AG04450 (cell line): ENCODE data around the gene GYG1. TPM values are rescaled to one million over a fixed set of nuclear protein-coding genes. Genes with fewer than 3 reads are reported as not detected.

Experiments
- CTCF ChIA-PET: fragments of 300-600, 350-600 bp; formaldehyde crosslinking; extraction: SDS; loops from one replicate; lab custom pipeline; 2022; ENCODE audit warnings: antibody characterized with exemption, inconsistent platforms; lab: Charles Lee
- POLR2A ChIA-PET: fragments of 350-600 bp; formaldehyde crosslinking; extraction: SDS; loops from one replicate; lab custom pipeline; 2021; ENCODE audit warnings: antibody characterized with exemption, inconsistent platforms; lab: Yijun Ruan, JAX
- DNase-seq: peaks from one replicate; pipeline ENCODE4 v3.0.0-alpha.2; 2011; ENCODE audit warnings: low read depth, low spot score
- H3K27ac ChIP-seq: one replicate; pipeline ENCODE4 v1.5.1; 2012; ENCODE audit warnings: low read depth, low read length, control low read depth
- H3K27me3 ChIP-seq: one replicate; pipeline ENCODE4 v1.6.0; 2012; ENCODE audit warnings: low read length; ENCODE audit not compliant: control insufficient read depth, insufficient read depth
- H3K4me3 ChIP-seq: 2 replicates; pipeline ENCODE4 v1.5.1; 2011; ENCODE audit warnings: mild to moderate bottlenecking, low read depth, low read length, control low read depth
- H3K9me3 ChIP-seq: 2 replicates; pipeline ENCODE4 v1.5.1; 2012; ENCODE audit warnings: low read length; ENCODE audit not compliant: control insufficient read depth, insufficient read depth
- polyA plus RNA-seq: library from polyadenylated mRNA; depleted of rRNA; stranded (reverse); fragments of >200 nt; gene quantifications from 2 replicates; pipeline ENCODE4 v1.2.3, GENCODE V29; 2011; rRNA removed
- TF ChIP-seq, protein P1 (sequence below): IDR thresholded peaks from 2 replicates; pipeline ENCODE4 v1.5.1; 2011; ENCODE audit warnings: low read depth, low read length, control low read depth, inconsistent platforms

Gene GYG1
- polyA plus RNA-seq, 1 experiment = 75.2 TPM

DNA sequence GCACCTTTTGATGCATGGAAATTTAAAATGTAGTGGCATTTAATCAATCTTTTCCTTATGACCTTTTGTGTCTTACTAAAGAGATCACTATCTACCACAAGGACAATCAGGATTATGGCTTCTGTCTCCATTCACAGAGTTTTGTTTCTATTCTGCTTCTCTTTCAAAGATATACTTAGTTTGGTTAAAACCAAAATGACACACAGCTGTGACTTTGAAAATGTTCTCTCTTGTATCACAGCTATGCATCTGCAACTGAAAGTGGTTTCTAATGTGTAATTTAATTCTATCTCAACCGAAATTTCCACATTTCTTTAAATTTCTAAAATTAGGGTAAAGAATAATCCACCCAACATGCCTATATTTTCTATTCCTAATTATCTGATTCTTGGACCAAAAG is 67.3 kb downstream of the GYG1 start:
- Histone ChIP-seq H3K27ac (no peak overlapping the region), H3K9me3 (no peaks in the 10 kb centered on the region), H3K4me3 (no peak overlapping the region), H3K27me3 (no peaks in the 10 kb centered on the region)
- CTCF ChIA-PET = no interaction called here
- TF ChIP-seq, protein P1, sequence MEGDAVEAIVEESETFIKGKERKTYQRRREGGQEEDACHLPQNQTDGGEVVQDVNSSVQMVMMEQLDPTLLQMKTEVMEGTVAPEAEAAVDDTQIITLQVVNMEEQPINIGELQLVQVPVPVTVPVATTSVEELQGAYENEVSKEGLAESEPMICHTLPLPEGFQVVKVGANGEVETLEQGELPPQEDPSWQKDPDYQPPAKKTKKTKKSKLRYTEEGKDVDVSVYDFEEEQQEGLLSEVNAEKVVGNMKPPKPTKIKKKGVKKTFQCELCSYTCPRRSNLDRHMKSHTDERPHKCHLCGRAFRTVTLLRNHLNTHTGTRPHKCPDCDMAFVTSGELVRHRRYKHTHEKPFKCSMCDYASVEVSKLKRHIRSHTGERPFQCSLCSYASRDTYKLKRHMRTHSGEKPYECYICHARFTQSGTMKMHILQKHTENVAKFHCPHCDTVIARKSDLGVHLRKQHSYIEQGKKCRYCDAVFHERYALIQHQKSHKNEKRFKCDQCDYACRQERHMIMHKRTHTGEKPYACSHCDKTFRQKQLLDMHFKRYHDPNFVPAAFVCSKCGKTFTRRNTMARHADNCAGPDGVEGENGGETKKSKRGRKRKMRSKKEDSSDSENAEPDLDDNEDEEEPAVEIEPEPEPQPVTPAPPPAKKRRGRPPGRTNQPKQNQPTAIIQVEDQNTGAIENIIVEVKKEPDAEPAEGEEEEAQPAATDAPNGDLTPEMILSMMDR = no peak
- POLR2A ChIA-PET = no interaction called here
- no peak for DNase-seq

DNA sequence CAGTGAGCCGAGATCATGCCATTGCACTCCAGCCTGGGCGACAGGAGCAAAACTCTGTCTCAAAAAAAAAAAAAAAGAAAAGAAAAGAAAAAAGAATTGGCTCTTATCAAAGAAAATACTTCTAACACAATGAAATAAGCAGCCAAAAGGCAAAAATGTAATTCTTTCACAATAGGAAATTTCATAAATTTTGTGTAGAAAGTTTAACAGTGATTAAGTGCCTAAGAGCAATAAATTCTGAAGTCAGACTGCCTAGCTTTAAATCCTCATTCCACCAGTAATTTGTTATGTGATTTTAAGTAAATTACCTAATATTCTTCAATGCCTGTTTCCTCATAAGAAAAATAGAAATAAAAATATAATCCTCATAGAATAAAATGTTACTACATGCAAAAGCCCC is 70.4 kb downstream of the GYG1 start:
- POLR2A ChIA-PET = interaction anchor here (0.7 kb wide), 1 partner anchor 96 kb away, joined by 3 read pairs; no protein-coding TSS in a partner anchor
- no peak overlapping the region for H3K4me3 ChIP-seq
- CTCF ChIA-PET = no interaction called here
- H3K9me3 ChIP-seq = no peaks in the 10 kb centered on the region
- no peak overlapping the region for H3K27ac ChIP-seq
- TF ChIP-seq, protein P1 = no peak
- no peak for DNase-seq
- H3K27me3 ChIP-seq = no peaks in the 10 kb centered on the region

DNA sequence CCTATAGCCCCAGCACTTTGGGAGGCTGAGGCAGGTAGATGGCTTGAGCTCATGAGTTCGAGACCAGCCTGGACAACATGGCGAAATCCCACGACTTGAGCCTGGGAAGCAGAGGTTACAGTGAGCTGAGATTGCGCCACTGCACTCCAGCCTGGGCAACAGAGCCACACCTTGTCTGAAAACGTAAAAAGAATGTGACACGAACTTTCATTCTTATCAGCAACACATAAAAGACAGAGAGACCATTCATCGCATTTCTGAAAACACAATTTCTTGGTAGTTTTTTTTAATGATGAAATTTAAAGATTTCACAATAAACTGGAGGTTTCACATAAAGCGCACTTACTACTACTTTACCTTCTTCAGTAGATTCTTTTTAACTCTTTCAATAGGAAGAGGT is 76.5 kb downstream of the GYG1 start:
- ChIA-PET POLR2A (no interaction called here), CTCF (no interaction called here)
- TF ChIP-seq, protein P1 = no peak
- DNase-seq = no peak
- no peak overlapping the region for H3K27ac ChIP-seq
- no peak overlapping the region for H3K4me3 ChIP-seq
- H3K9me3 ChIP-seq = no peaks in the 10 kb centered on the region
- H3K27me3 ChIP-seq = no peaks in the 10 kb centered on the region

Other genes with a start within 250 kb of the GYG1 start
- not detected in 2 replicates for gene CPB1, start 163.7 kb upstream of the GYG1 start, polyA plus RNA-seq
- not detected in 2 replicates for gene CPA3, start 126.2 kb upstream of the GYG1 start, polyA plus RNA-seq
- gene HLTF, start 95.0 kb downstream of the GYG1 start, polyA plus RNA-seq = 20.9 and 30.5 TPM in 2 replicates
- 22.8 and 28.1 TPM in 2 replicates for gene HPS3, start 138.1 kb downstream of the GYG1 start, polyA plus RNA-seq
- gene CP, start 230.3 kb downstream of the GYG1 start, polyA plus RNA-seq = 0.10 TPM in 1 of 2 replicates, not detected in the other